Bronchial epithelial cell (primary cell): ENCODE data around the gene PTPRT. TPM values are rescaled to one million over a fixed set of nuclear protein-coding genes. Genes with fewer than 3 reads are reported as not detected.

Experiments
- DNase-seq: peaks from one replicate; pipeline ENCODE4 v3.0.0-alpha.2; 2010; ENCODE audit warnings: low read depth
- FAIRE-seq: peaks from 2 replicates; lab custom pipeline; 2011; peaks lifted over from hg19 to GRCh38; lab: Jason Lieb, UNC
- H3K27me3 ChIP-seq: 2 replicates; pipeline ENCODE4 v1.5.1; 2011; ENCODE audit warnings: low read length; ENCODE audit not compliant: control insufficient read depth, insufficient read depth
- H3K36me3 ChIP-seq: 2 replicates; pipeline ENCODE4 v1.5.1; 2011; ENCODE audit warnings: low read length; ENCODE audit not compliant: control insufficient read depth, insufficient read depth
- H3K4me3 ChIP-seq: 2 replicates; pipeline ENCODE4 v1.5.1; 2011; ENCODE audit warnings: mild to moderate bottlenecking, low read depth, low read length, control low read depth
- CTCF ChIP-seq: IDR thresholded peaks from 2 replicates; pipeline ENCODE4 v1.5.1; 2011; ENCODE audit warnings: mild to moderate bottlenecking, moderate library complexity, low read length, control low read depth, inconsistent platforms; ENCODE audit not compliant: insufficient read depth, severe bottlenecking
- total RNA-seq: library from RNA; depleted of rRNA; stranded (reverse); fragments of >200 nt; gene quantifications from 2 replicates; pipeline ENCODE4 v1.2.1, GENCODE V29; 2014

Gene PTPRT
- total RNA-seq, 1 donor from 2014 or later, result not detected

GRCh38 chr20:42309050-42309449, 880.7 kb downstream of the PTPRT start:
- FAIRE-seq (peak; percentile 84), DNase-seq (no peak)
- Histone ChIP-seq H3K36me3 (no peaks in the 10 kb centered on the region), H3K4me3 (no peak overlapping the region), H3K27me3 (no peaks in the 10 kb centered on the region)
- TF ChIP-seq CTCF, result no peak

- Histone ChIP-seq H3K4me3 (no peak overlapping the region), H3K36me3 (no peaks in the 10 kb centered on the region), H3K27me3 (no peaks in the 10 kb centered on the region)
- DNase-seq (no peak), FAIRE-seq (no peak)
- TF ChIP-seq CTCF, result no peak
These were observed 881.5 kb downstream of the PTPRT start for GRCh38 chr20:42308171-42308570.

DNA sequence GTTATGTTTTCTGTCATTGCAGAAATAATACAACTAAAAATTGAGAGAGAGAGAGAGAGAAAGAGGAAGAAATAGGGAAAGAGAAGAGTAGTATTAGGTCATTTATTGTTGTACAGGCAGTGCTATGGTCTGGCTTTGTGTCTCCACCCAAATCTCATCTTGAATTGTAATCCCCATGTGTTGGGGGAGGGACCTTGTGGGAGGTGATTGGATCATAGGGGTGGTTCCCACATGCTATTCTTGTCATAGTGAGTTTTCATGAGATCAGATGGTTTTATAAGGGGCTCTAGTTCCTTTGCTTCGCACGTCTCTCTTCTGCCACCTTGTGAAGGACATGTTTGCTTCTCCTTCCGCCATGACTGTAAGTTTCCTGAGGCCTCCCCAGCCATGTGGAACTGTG, 894.1 kb downstream of the PTPRT start:
- no peak for TF ChIP-seq CTCF
- Histone ChIP-seq H3K36me3 (no peaks in the 10 kb centered on the region), H3K4me3 (no peak overlapping the region), H3K27me3 (no peaks in the 10 kb centered on the region)
- FAIRE-seq (no peak), DNase-seq (no peak)

DNA sequence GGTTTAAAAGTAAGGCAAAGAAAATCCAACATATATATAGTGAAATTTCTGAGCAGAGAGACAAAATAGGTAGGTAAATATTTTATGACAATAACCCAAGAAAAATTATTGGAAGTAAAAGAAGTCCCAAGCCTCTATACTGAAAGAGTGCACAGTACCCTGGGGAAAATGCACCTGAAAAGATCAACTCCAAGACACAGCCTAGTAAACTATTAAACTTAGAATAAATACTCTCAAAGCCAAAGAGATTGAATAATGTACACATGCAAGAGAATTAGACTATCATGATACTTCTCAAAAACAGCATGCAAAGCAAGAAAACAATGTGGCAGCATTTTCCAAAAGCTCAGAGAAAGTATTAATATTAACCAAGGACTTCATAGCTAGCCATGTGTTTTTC, 894.7 kb downstream of the PTPRT start:
- no peak for TF ChIP-seq CTCF
- no peak for DNase-seq
- H3K36me3 ChIP-seq, result no peaks in the 10 kb centered on the region
- H3K27me3 ChIP-seq, result no peaks in the 10 kb centered on the region
- H3K4me3 ChIP-seq, result no peak overlapping the region
- FAIRE-seq, result no peak

- Histone ChIP-seq H3K4me3 (no peak overlapping the region), H3K27me3 (no peaks in the 10 kb centered on the region), H3K36me3 (no peaks in the 10 kb centered on the region)
- no peak for TF ChIP-seq CTCF
- DNase-seq (no peak), FAIRE-seq (no peak)
These were observed 907.9 kb downstream of the PTPRT start for GRCh38 chr20:42281801-42282200.
